ENCODE data around the gene SPEM1. TPM values are rescaled to one million over a fixed set of nuclear protein-coding genes. Genes with fewer than 3 reads are reported as not detected.

The SPEM1 gene
- total RNA-seq, 1 donor from 2014 or later: not detected

GRCh38 chr17:7414837-7415236 is 5.3 kb upstream of the SPEM1 start:
- Mint-ChIP-seq H3K4me1 (ENCODE audit: low read depth) (no peaks in the 10 kb centered on the region), H3K9me3 (no peaks in the 10 kb centered on the region), H3K36me3 (ENCODE audit: low read depth) (no peaks in the 10 kb centered on the region), H3K27me3 (ENCODE audit: low read depth) (no peaks in the 10 kb centered on the region), H3K4me3 (ENCODE audit: low read depth) (no peak overlapping the region), H3K27ac (no peak overlapping the region)
- no peak for DNase-seq (ENCODE audit: low spot score)
- intact Hi-C loops (cut with micrococcal nuclease): no loop called here

- H3K4me1 Mint-ChIP-seq (ENCODE audit: low read depth): no peaks in the 10 kb centered on the region
- no peaks in the 10 kb centered on the region for H3K27me3 Mint-ChIP-seq (ENCODE audit: low read depth)
- H3K9me3 Mint-ChIP-seq: no peaks in the 10 kb centered on the region
- no peak overlapping the region for H3K4me3 Mint-ChIP-seq (ENCODE audit: low read depth)
- no peak for DNase-seq (ENCODE audit: low spot score)
- no peaks in the 10 kb centered on the region for H3K36me3 Mint-ChIP-seq (ENCODE audit: low read depth)
- intact Hi-C loops (cut with micrococcal nuclease): no loop called here
- no peak overlapping the region for H3K27ac Mint-ChIP-seq
Observed at GRCh38 chr17:7415784-7416183, 4.3 kb upstream of the SPEM1 start.

GRCh38 chr17:7416323-7416722 is 3.8 kb upstream of the SPEM1 start:
- Mint-ChIP-seq H3K36me3 (ENCODE audit: low read depth) (no peaks in the 10 kb centered on the region), H3K4me1 (ENCODE audit: low read depth) (no peaks in the 10 kb centered on the region), H3K27me3 (ENCODE audit: low read depth) (no peaks in the 10 kb centered on the region), H3K27ac (no peak overlapping the region), H3K4me3 (ENCODE audit: low read depth) (no peak overlapping the region), H3K9me3 (no peaks in the 10 kb centered on the region)
- DNase-seq (ENCODE audit: low spot score): no peak
- intact Hi-C loops (cut with micrococcal nuclease): no loop called here

GRCh38 chr17:7417056-7417655 is 3.0 kb upstream of the SPEM1 start:
- no peaks in the 10 kb centered on the region for H3K36me3 Mint-ChIP-seq (ENCODE audit: low read depth)
- H3K4me1 Mint-ChIP-seq (ENCODE audit: low read depth): no peaks in the 10 kb centered on the region
- no peaks in the 10 kb centered on the region for H3K27me3 Mint-ChIP-seq (ENCODE audit: low read depth)
- intact Hi-C loops (cut with micrococcal nuclease): no loop called here
- H3K4me3 Mint-ChIP-seq (ENCODE audit: low read depth): no peak overlapping the region
- no peaks in the 10 kb centered on the region for H3K9me3 Mint-ChIP-seq
- no peak for DNase-seq (ENCODE audit: low spot score)
- no peak overlapping the region for H3K27ac Mint-ChIP-seq

GRCh38 chr17:7418472-7419152 is 1.5 kb upstream of the SPEM1 start:
- Mint-ChIP-seq H3K27ac (no peak overlapping the region), H3K4me3 (ENCODE audit: low read depth) (no peak overlapping the region), H3K36me3 (ENCODE audit: low read depth) (no peaks in the 10 kb centered on the region), H3K9me3 (no peaks in the 10 kb centered on the region), H3K27me3 (ENCODE audit: low read depth) (no peaks in the 10 kb centered on the region), H3K4me1 (ENCODE audit: low read depth) (no peaks in the 10 kb centered on the region)
- intact Hi-C loops (cut with micrococcal nuclease): no loop called here
- no peak for DNase-seq (ENCODE audit: low spot score)

GRCh38 chr17:7421186-7421585 is 1.1 kb downstream of the SPEM1 start:
- H3K4me3 Mint-ChIP-seq (ENCODE audit: low read depth): no peak overlapping the region
- DNase-seq (ENCODE audit: low spot score): no peak
- no peaks in the 10 kb centered on the region for H3K36me3 Mint-ChIP-seq (ENCODE audit: low read depth)
- H3K4me1 Mint-ChIP-seq (ENCODE audit: low read depth): no peaks in the 10 kb centered on the region
- H3K27ac Mint-ChIP-seq: no peak overlapping the region
- H3K9me3 Mint-ChIP-seq: no peaks in the 10 kb centered on the region
- H3K27me3 Mint-ChIP-seq (ENCODE audit: low read depth): no peaks in the 10 kb centered on the region
- intact Hi-C loops (cut with micrococcal nuclease): no loop called here

GRCh38 chr17:7423679-7424078 is 3.6 kb downstream of the SPEM1 start:
- intact Hi-C loops (cut with micrococcal nuclease): no loop called here
- H3K9me3 Mint-ChIP-seq: no peaks in the 10 kb centered on the region
- H3K4me3 Mint-ChIP-seq (ENCODE audit: low read depth): no peak overlapping the region
- no peaks in the 10 kb centered on the region for H3K36me3 Mint-ChIP-seq (ENCODE audit: low read depth)
- H3K27ac Mint-ChIP-seq: no peak overlapping the region
- no peaks in the 10 kb centered on the region for H3K4me1 Mint-ChIP-seq (ENCODE audit: low read depth)
- DNase-seq (ENCODE audit: low spot score): no peak
- H3K27me3 Mint-ChIP-seq (ENCODE audit: low read depth): no peaks in the 10 kb centered on the region

GRCh38 chr17:7425316-7425715 is 5.2 kb downstream of the SPEM1 start, which contains the start of gene SPEM2:
Gene SPEM2 (plus strand): TSS chr17:7425616. CDS start chr17:7425689, 73 bp downstream.
- no peaks in the 10 kb centered on the region for H3K36me3 Mint-ChIP-seq (ENCODE audit: low read depth)

GRCh38 chr17:7425756-7426155 is 5.6 kb downstream of the SPEM1 start:
- H3K27ac Mint-ChIP-seq: no peak overlapping the region
- no peaks in the 10 kb centered on the region for H3K4me1 Mint-ChIP-seq (ENCODE audit: low read depth)
- no peaks in the 10 kb centered on the region for H3K36me3 Mint-ChIP-seq (ENCODE audit: low read depth)
- H3K4me3 Mint-ChIP-seq (ENCODE audit: low read depth): no peak overlapping the region
- H3K9me3 Mint-ChIP-seq: no peaks in the 10 kb centered on the region
- no peak for DNase-seq (ENCODE audit: low spot score)
- H3K27me3 Mint-ChIP-seq (ENCODE audit: low read depth): no peaks in the 10 kb centered on the region
- intact Hi-C loops (cut with micrococcal nuclease): no loop called here

More at GRCh38 chr17:7425316-7425715, 5.2 kb downstream of the SPEM1 start, which contains the start of gene SPEM2:
- intact Hi-C loops (cut with micrococcal nuclease): no loop called here
- no peak within 1 kb of the TSS for H3K27ac Mint-ChIP-seq
- no peak within 1 kb of the TSS for H3K4me3 Mint-ChIP-seq (ENCODE audit: low read depth)
- H3K4me1 Mint-ChIP-seq (ENCODE audit: low read depth): no peaks in the 10 kb centered on the region
- no peak for DNase-seq (ENCODE audit: low spot score)
- no peaks in the 10 kb centered on the region for H3K27me3 Mint-ChIP-seq (ENCODE audit: low read depth)
- no peaks in the 10 kb centered on the region for H3K9me3 Mint-ChIP-seq

GRCh38 chr17:7426203-7426863 is 6.2 kb downstream of the SPEM1 start:
- no peak overlapping the region for H3K27ac Mint-ChIP-seq
- H3K9me3 Mint-ChIP-seq: no peaks in the 10 kb centered on the region
- no peak overlapping the region for H3K4me3 Mint-ChIP-seq (ENCODE audit: low read depth)
- no peaks in the 10 kb centered on the region for H3K36me3 Mint-ChIP-seq (ENCODE audit: low read depth)
- intact Hi-C loops (cut with micrococcal nuclease): no loop called here
- DNase-seq (ENCODE audit: low spot score): no peak
- H3K4me1 Mint-ChIP-seq (ENCODE audit: low read depth): no peaks in the 10 kb centered on the region
- H3K27me3 Mint-ChIP-seq (ENCODE audit: low read depth): no peaks in the 10 kb centered on the region

GRCh38 chr17:7426896-7427489 is 6.9 kb downstream of the SPEM1 start:
- H3K36me3 Mint-ChIP-seq (ENCODE audit: low read depth): no peaks in the 10 kb centered on the region
- DNase-seq (ENCODE audit: low spot score): no peak
- H3K27ac Mint-ChIP-seq: no peak overlapping the region
- no peaks in the 10 kb centered on the region for H3K9me3 Mint-ChIP-seq
- intact Hi-C loops (cut with micrococcal nuclease): no loop called here
- no peak overlapping the region for H3K4me3 Mint-ChIP-seq (ENCODE audit: low read depth)
- H3K4me1 Mint-ChIP-seq (ENCODE audit: low read depth): no peaks in the 10 kb centered on the region
- H3K27me3 Mint-ChIP-seq (ENCODE audit: low read depth): no peaks in the 10 kb centered on the region

- DNase-seq (ENCODE audit: low spot score): no peak
- intact Hi-C loops (cut with micrococcal nuclease): no loop called here
- no peaks in the 10 kb centered on the region for H3K9me3 Mint-ChIP-seq
- no peak overlapping the region for H3K4me3 Mint-ChIP-seq (ENCODE audit: low read depth)
- no peaks in the 10 kb centered on the region for H3K4me1 Mint-ChIP-seq (ENCODE audit: low read depth)
- H3K27me3 Mint-ChIP-seq (ENCODE audit: low read depth): no peaks in the 10 kb centered on the region
- H3K27ac Mint-ChIP-seq: no peak overlapping the region
- H3K36me3 Mint-ChIP-seq (ENCODE audit: low read depth): no peaks in the 10 kb centered on the region
Observed at GRCh38 chr17:7427549-7427948, 7.4 kb downstream of the SPEM1 start.

- intact Hi-C loops (cut with micrococcal nuclease): no loop called here
- Mint-ChIP-seq H3K4me3 (ENCODE audit: low read depth) (no peak within 1 kb of the TSS), H3K36me3 (ENCODE audit: low read depth) (no peaks in the 10 kb centered on the region), H3K27ac (no peak within 1 kb of the TSS), H3K9me3 (no peaks in the 10 kb centered on the region), H3K27me3 (ENCODE audit: low read depth) (no peaks in the 10 kb centered on the region), H3K4me1 (ENCODE audit: low read depth) (no peaks in the 10 kb centered on the region)
- no peak for DNase-seq (ENCODE audit: low spot score)
Observed at GRCh38 chr17:7428557-7428956, 8.4 kb downstream of the SPEM1 start, which contains the start of gene SPEM3. Gene SPEM3 (plus strand): TSS chr17:7428857. CDS start chr17:7428903, 46 bp downstream.
